GM18909 (cell line): ENCODE results near the gene ZC3H7B.

Experiments
- ATAC-seq: cut with Tn5 transposase; IDR thresholded peaks from one replicate; pipeline ENCODE4 v1.9.1; 2021; ENCODE audit warnings: mild to moderate bottlenecking; ENCODE audit not compliant: unreplicated experiment, poor library complexity

The ZC3H7B gene

GRCh38 chr22:41320416-41321240, 19.3 kb downstream of the ZC3H7B start:
- no peak for ATAC-seq

- no peak for ATAC-seq
Measured at GRCh38 chr22:41324821-41325528, 23.6 kb downstream of the ZC3H7B start.

GRCh38 chr22:41327124-41327523, 25.8 kb downstream of the ZC3H7B start:
- no peak for ATAC-seq

- no peak for ATAC-seq
Measured at GRCh38 chr22:41330169-41330568, 28.8 kb downstream of the ZC3H7B start.

- ATAC-seq: no peak
Measured at GRCh38 chr22:41332217-41332939, 31.1 kb downstream of the ZC3H7B start.

GRCh38 chr22:41333806-41334205, 32.5 kb downstream of the ZC3H7B start:
- no peak for ATAC-seq

- no peak for ATAC-seq
Measured at GRCh38 chr22:41334215-41334614, 32.9 kb downstream of the ZC3H7B start.

- no peak for ATAC-seq
Measured at GRCh38 chr22:41334951-41335635, 33.8 kb downstream of the ZC3H7B start.

GRCh38 chr22:41338614-41339212, 37.4 kb downstream of the ZC3H7B start:
- ATAC-seq: no peak

- ATAC-seq: no peak
Measured at GRCh38 chr22:41339823-41340222, 38.5 kb downstream of the ZC3H7B start.

GRCh38 chr22:41340357-41340756, 39.0 kb downstream of the ZC3H7B start:
- ATAC-seq: no peak

GRCh38 chr22:41341012-41341411, 39.7 kb downstream of the ZC3H7B start:
- no peak for ATAC-seq

- no peak for ATAC-seq
Measured at GRCh38 chr22:41341990-41342389, 40.7 kb downstream of the ZC3H7B start.

GRCh38 chr22:41343300-41343699, 42.0 kb downstream of the ZC3H7B start:
- no peak for ATAC-seq

GRCh38 chr22:41343717-41344116, 42.4 kb downstream of the ZC3H7B start:
- ATAC-seq: no peak

GRCh38 chr22:41344189-41344788, 43.0 kb downstream of the ZC3H7B start:
- no peak for ATAC-seq

GRCh38 chr22:41345807-41346335, 44.5 kb downstream of the ZC3H7B start:
- no peak for ATAC-seq

GRCh38 chr22:41347066-41347859, 45.9 kb downstream of the ZC3H7B start:
- ATAC-seq: no peak
